Naive thymus-derived CD8-positive, alpha-beta T cell (primary cell): ENCODE data around the gene TTC7B. TPM values are rescaled to one million over a fixed set of nuclear protein-coding genes. Genes with fewer than 3 reads are reported as not detected.

ENCODE experiments used
- ATAC-seq, 2 donors: fragments of 150-1000 bp; cut with Tn5 transposase in 1 of 2; sonication (Bioruptor Pico), chemical (Tn5 transposase) in 1 of 2; 1 replicate in 1 of 2; 2 replicates in 1 of 2; pipeline ENCODE4 v1.10.0; 2021; ENCODE audit warnings: mild to moderate bottlenecking in 2 of 2, moderate library complexity in 2 of 2
- POLR2A ChIA-PET: fragments of 350-600 bp; sonication (Branson Sonifier 250); formaldehyde crosslinking; loops from one replicate; lab custom pipeline; 2021; ENCODE audit warnings: antibody characterized with exemption; lab: Charles Lee
- DNase-seq, 10 donors: peaks; one replicate each; pipeline versions ENCODE4 v3.0.0 to v3.0.0-alpha.2; 2020 to 2022
- H3K27ac Mint-ChIP-seq, 10 donors: one replicate each; pipeline ENCODE4 v1.8.0; 2020 to 2022; ENCODE audit warnings: mild to moderate bottlenecking in 10 of 10, mixed read lengths in 10 of 10, moderate library complexity in 4 of 10, inconsistent platforms in 1 of 10
- H3K27me3 Mint-ChIP-seq, 5 donors: one replicate each; pipeline ENCODE4 v1.8.0; 2021 to 2022; ENCODE audit warnings: mixed read lengths in 5 of 5
- H3K36me3 Mint-ChIP-seq, 3 donors: one replicate each; pipeline ENCODE4 v1.8.0; 2020 to 2022; ENCODE audit warnings: mixed read lengths in 3 of 3, mild to moderate bottlenecking in 2 of 3, inconsistent platforms in 1 of 3
- H3K4me1 Mint-ChIP-seq, 4 donors: one replicate each; pipeline ENCODE4 v1.8.0; 2021 to 2022; ENCODE audit warnings: mixed read lengths in 4 of 4
- H3K4me3 Mint-ChIP-seq, 10 donors: one replicate each; pipeline ENCODE4 v1.8.0; 2020 to 2022; ENCODE audit warnings: mild to moderate bottlenecking in 10 of 10, mixed read lengths in 10 of 10, moderate library complexity in 6 of 10, inconsistent platforms in 1 of 10
- H3K9me3 Mint-ChIP-seq, 9 donors: one replicate each; pipeline ENCODE4 v1.8.0; 2020 to 2022; ENCODE audit warnings: mixed read lengths in 9 of 9, mild to moderate bottlenecking in 3 of 9, inconsistent platforms in 1 of 9, moderate library complexity in 1 of 9
- polyA plus RNA-seq, 3 donors: library from polyadenylated mRNA; unstranded; fragments of 300-500 nt; fragmentation: Illumina TruSeq; gene quantifications; one replicate each; pipeline ENCODE4 v1.2.3, GENCODE V29; 2021
- total RNA-seq, 8 experiments: library from RNA in 2 of 8; stranded (reverse) in 2 of 8; gene quantifications; one replicate each; pipeline ENCODE4 v1.2.3 and lab custom pipeline; 2021 to 2026

TTC7B gene
- total and polyA plus RNA-seq, 5 experiments from 2014 or later = 0.01 to 0.81 (median 0.41) TPM

DNA sequence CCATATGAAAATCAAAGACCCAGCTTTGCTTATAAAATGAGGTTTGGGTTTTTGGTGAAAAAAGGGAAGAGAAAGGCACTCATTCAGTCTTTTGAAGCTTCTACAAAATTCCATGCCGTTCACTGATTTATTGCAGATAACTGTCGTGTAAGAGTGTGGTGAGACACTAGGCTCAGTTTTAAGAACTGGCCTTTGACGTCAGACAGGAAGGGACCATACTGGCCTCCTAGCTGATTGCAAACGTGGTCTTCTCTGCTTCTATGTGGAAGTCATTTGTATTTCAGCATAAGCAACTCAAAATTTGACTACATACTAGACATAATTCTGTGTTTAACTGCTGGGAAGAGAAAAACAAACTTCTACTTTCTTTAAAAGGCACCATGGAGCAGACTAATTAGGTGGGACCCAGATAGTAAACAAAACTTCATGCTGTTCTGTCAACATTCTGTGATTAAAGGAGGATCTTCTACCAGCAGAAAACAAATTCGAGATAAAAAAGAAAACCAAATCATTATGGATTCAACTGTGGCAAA, 168.7 kb downstream of the TTC7B start:
- no peak for ATAC-seq
- Mint-ChIP-seq H3K27me3 (no peaks in the 10 kb centered on the region), H3K36me3 (no peaks in the 10 kb centered on the region), H3K9me3 (no peaks in the 10 kb centered on the region), H3K4me1 (no peaks in the 10 kb centered on the region), H3K27ac (no peak overlapping the region), H3K4me3 (no peak overlapping the region)
- POLR2A ChIA-PET = no interaction called here
- no peak for DNase-seq

DNA sequence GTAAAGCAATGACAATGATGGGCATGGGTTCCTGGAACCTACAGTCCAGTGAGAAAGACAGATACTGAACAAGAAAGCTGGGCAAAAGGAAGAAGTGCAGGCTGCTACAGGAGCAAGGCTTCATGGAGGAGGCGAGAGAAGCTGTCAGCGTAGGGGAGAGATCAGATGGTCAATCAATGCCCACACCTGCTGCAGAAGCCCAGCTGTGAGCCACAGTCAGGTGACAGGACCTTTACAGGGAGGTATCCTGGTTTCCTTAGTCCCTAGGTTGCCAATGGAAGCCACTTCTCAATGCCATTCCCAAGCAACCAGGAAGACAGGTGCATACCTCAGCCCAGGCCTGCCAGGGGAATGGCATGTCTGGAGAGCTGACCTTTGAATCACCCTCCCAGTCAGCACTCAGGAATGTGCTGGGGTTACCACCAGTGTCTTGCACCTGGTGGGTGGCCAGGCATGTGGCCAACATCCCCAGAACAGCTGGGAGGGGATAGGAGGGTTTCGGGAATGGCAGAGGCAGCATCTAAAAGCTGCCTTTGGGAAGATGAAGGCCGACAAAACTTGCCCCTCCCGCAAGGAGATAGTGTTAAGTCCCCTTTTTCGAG, 170.3 kb downstream of the TTC7B start:
- POLR2A ChIA-PET = no interaction called here
- H3K27ac Mint-ChIP-seq = no peak overlapping the region
- H3K4me3 Mint-ChIP-seq = no peak overlapping the region
- no peaks in the 10 kb centered on the region for H3K9me3 Mint-ChIP-seq
- ATAC-seq = no peak
- no peaks in the 10 kb centered on the region for H3K27me3 Mint-ChIP-seq
- no peaks in the 10 kb centered on the region for H3K4me1 Mint-ChIP-seq
- H3K36me3 Mint-ChIP-seq = no peaks in the 10 kb centered on the region
- no peak for DNase-seq

GRCh38 chr14:90644882-90645281, 171.3 kb downstream of the TTC7B start:
- no peak overlapping the region for H3K4me3 Mint-ChIP-seq
- no peak for DNase-seq
- no peaks in the 10 kb centered on the region for H3K36me3 Mint-ChIP-seq
- no peaks in the 10 kb centered on the region for H3K4me1 Mint-ChIP-seq
- no peaks in the 10 kb centered on the region for H3K27me3 Mint-ChIP-seq
- no peak for ATAC-seq
- no peaks in the 10 kb centered on the region for H3K9me3 Mint-ChIP-seq
- no peak overlapping the region for H3K27ac Mint-ChIP-seq
- POLR2A ChIA-PET = no interaction called here

- POLR2A ChIA-PET = interaction anchor here (0.7 kb wide), 1 partner anchor 62 kb away, joined by 3 read pairs; no protein-coding TSS in a partner anchor
- Mint-ChIP-seq H3K4me3 (no peak overlapping the region), H3K36me3 (no peaks in the 10 kb centered on the region), H3K27ac (no peak overlapping the region), H3K9me3 (no peaks in the 10 kb centered on the region), H3K4me1 (no peaks in the 10 kb centered on the region), H3K27me3 (no peaks in the 10 kb centered on the region)
- DNase-seq = no peak
- no peak for ATAC-seq
Measured at GRCh38 chr14:90643982-90644670, 172.1 kb downstream of the TTC7B start.

DNA sequence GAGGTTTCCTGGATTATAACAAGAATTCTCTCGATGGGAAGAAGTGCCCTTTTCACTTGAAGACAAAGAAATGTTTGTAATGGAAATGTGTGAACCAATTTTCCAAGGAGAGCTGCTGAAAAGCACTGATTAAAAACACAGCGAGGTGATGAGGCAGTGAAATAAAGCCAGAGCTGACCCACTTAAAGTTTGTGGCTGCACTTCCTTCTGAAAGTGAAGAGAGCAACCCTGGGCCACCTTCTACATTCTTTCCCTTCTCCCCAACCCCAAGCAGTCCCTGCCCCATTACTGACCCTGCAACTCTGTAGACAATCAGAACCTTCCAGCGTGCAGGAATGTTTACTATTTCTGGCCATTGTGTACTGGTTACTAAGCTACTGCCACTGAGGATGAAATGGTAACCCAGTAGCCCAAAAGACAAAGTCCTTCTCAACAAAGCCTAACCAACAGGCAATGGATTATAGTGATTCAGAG, 173.9 kb downstream of the TTC7B start:
- no peaks in the 10 kb centered on the region for H3K27me3 Mint-ChIP-seq
- ATAC-seq = no peak
- no peaks in the 10 kb centered on the region for H3K36me3 Mint-ChIP-seq
- H3K4me1 Mint-ChIP-seq = no peaks in the 10 kb centered on the region
- no peak overlapping the region for H3K27ac Mint-ChIP-seq
- H3K4me3 Mint-ChIP-seq = no peak overlapping the region
- H3K9me3 Mint-ChIP-seq = no peaks in the 10 kb centered on the region
- no peak for DNase-seq
- POLR2A ChIA-PET = no interaction called here

DNA sequence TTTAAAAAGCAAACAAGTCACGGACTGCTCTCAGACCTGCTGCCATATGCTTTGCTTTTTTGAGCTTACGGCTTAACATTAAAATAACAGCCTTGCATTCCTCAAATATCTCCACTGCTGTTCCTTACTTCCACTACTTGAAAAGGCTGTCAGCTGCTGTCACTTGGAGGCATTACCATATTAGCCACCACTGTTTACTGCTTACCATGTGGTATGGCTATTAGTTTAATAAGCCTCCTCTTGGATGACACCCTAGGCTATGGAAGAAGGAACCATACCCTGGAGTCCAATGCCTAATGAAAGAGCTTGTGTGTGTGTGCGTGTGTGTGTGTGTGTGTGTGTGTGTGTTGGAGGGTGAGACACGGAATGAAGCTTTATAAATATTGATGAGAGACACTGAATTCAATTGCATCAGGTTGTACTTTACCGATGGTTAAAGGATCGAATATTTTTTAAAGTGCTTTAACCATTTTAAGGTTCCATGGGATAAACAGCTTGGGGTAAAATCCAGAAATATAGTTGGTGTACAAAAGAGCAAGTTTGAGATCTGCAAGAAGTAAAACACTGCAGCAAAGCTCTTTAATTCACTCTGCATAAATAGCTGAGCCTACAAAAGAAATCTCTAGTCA, 174.5 kb downstream of the TTC7B start:
- POLR2A ChIA-PET = no interaction called here
- no peaks in the 10 kb centered on the region for H3K27me3 Mint-ChIP-seq
- no peak overlapping the region for H3K4me3 Mint-ChIP-seq
- H3K27ac Mint-ChIP-seq = no peak overlapping the region
- DNase-seq (no peak), ATAC-seq (no peak)
- H3K36me3 Mint-ChIP-seq = peaks cover 0 to 2% (median 0%) of the 10 kb centered on the region in 3 donors
- no peaks in the 10 kb centered on the region for H3K4me1 Mint-ChIP-seq
- H3K9me3 Mint-ChIP-seq = no peaks in the 10 kb centered on the region

- no peak overlapping the region for H3K4me3 Mint-ChIP-seq
- no peak overlapping the region for H3K27ac Mint-ChIP-seq
- no peaks in the 10 kb centered on the region for H3K27me3 Mint-ChIP-seq
- peaks cover 0 to 2% (median 0%) of the 10 kb centered on the region in 3 donors for H3K36me3 Mint-ChIP-seq
- H3K4me1 Mint-ChIP-seq = no peaks in the 10 kb centered on the region
- ATAC-seq = no peak
- no peaks in the 10 kb centered on the region for H3K9me3 Mint-ChIP-seq
- POLR2A ChIA-PET = no interaction called here
- DNase-seq = no peak
Measured at GRCh38 chr14:90641168-90641567, 175.1 kb downstream of the TTC7B start.

- Mint-ChIP-seq H3K36me3 (peaks cover 0 to 2% (median 0%) of the 10 kb centered on the region in 3 donors), H3K9me3 (no peaks in the 10 kb centered on the region), H3K27me3 (no peaks in the 10 kb centered on the region), H3K4me3 (no peak overlapping the region), H3K27ac (no peak overlapping the region), H3K4me1 (no peaks in the 10 kb centered on the region)
- no peak for ATAC-seq
- POLR2A ChIA-PET = no interaction called here
- no peak for DNase-seq
Measured at GRCh38 chr14:90639641-90640040, 176.6 kb downstream of the TTC7B start.

GRCh38 chr14:90632871-90633270, 183.4 kb downstream of the TTC7B start:
- Mint-ChIP-seq H3K27me3 (no peaks in the 10 kb centered on the region), H3K4me3 (no peak overlapping the region), H3K9me3 (no peaks in the 10 kb centered on the region), H3K36me3 (peaks cover 0 to 2% (median 0%) of the 10 kb centered on the region in 3 donors), H3K27ac (no peak overlapping the region), H3K4me1 (peaks cover 0 to 16% (median 0%) of the 10 kb centered on the region in 4 donors)
- POLR2A ChIA-PET = no interaction called here
- ATAC-seq = no peak
- no peak for DNase-seq

DNA sequence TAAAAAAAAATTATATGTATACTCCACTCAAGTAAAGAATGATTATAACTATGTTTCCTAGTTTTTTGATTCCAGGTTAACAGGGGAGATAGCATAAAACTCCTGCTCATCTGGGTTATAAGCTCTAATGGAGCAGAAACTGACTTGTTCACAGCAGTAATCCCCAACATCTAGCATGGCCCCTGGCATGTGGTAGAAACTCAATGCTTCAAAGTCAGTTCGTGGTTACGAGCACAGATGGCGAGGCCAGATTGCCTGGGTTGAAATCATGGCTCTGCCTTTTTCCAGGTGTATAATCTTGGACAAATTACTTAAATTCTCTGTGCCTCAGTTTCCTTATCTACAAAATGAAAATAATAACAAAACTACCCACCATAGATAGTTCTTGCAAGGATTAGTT, 183.8 kb downstream of the TTC7B start:
- ATAC-seq = no peak
- Mint-ChIP-seq H3K4me1 (peaks cover 0 to 16% (median 0%) of the 10 kb centered on the region in 4 donors), H3K27me3 (no peaks in the 10 kb centered on the region), H3K27ac (no peak overlapping the region), H3K9me3 (no peaks in the 10 kb centered on the region), H3K36me3 (peaks cover 0 to 2% (median 0%) of the 10 kb centered on the region in 3 donors), H3K4me3 (no peak overlapping the region)
- DNase-seq = no peak
- POLR2A ChIA-PET = no interaction called here

DNA sequence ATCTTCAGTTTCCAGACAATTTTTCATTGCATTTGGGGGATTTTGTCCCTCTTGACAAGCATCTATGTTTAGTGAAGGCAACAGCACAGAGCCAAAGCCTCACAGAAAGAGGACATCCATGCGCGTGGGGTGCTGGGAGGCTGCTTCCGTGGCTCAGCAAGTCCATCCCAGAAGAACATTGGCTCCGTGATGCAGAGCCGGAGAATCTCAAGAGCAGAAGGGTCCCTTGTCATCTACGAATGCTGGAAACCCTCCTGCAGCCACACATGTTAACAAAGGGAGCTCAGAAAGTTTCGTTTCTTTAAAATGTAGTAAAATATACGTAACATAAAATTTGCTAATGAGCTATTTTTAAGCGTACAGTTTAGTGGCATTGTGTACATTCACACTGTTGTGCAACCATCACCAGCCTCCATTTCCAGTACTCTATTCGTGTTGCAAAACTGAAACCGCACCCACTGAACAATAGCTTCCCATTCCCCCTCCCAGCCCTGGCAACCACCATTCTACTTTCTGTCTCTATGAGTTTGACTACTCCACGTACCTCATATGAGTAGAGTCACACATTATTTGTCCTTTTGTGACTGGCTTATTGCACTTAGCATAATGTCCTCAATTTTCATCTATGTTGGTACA, 185.9 kb downstream of the TTC7B start:
- DNase-seq = no peak
- Mint-ChIP-seq H3K9me3 (no peaks in the 10 kb centered on the region), H3K27me3 (no peaks in the 10 kb centered on the region), H3K4me3 (peak overlapping the region in 1 of 10 donors; percentile 28), H3K27ac (no peak overlapping the region), H3K4me1 (peaks cover 0 to 16% (median 0%) of the 10 kb centered on the region in 4 donors), H3K36me3 (no peaks in the 10 kb centered on the region)
- ATAC-seq = no peak
- POLR2A ChIA-PET = no interaction called here

- POLR2A ChIA-PET = no interaction called here
- Mint-ChIP-seq H3K27me3 (no peaks in the 10 kb centered on the region), H3K27ac (no peak overlapping the region), H3K4me1 (peaks cover 0 to 16% (median 1%) of the 10 kb centered on the region in 4 donors), H3K4me3 (no peak overlapping the region), H3K9me3 (no peaks in the 10 kb centered on the region), H3K36me3 (no peaks in the 10 kb centered on the region)
- ATAC-seq (no peak), DNase-seq (no peak)
Measured at GRCh38 chr14:90629471-90629870, 186.8 kb downstream of the TTC7B start.

GRCh38 chr14:90628825-90629224, 187.4 kb downstream of the TTC7B start:
- H3K9me3 Mint-ChIP-seq = no peaks in the 10 kb centered on the region
- DNase-seq = no peak
- no peak overlapping the region for H3K27ac Mint-ChIP-seq
- peaks cover 0 to 16% (median 1%) of the 10 kb centered on the region in 4 donors for H3K4me1 Mint-ChIP-seq
- no peak for ATAC-seq
- no peak overlapping the region for H3K4me3 Mint-ChIP-seq
- no peaks in the 10 kb centered on the region for H3K27me3 Mint-ChIP-seq
- POLR2A ChIA-PET = no interaction called here
- no peaks in the 10 kb centered on the region for H3K36me3 Mint-ChIP-seq
